PFSK-1 (cell line): ENCODE results near the gene TRIM34.

Experiments used
- POLR2AphosphoS5 ChIP-seq: IDR thresholded peaks from 2 replicates; pipeline ENCODE4 v1.6.1; 2012; ENCODE audit warnings: low read depth, mild to moderate bottlenecking, control low read depth, low read length, moderate library complexity
- SIN3A ChIP-seq: IDR thresholded peaks from 2 replicates; pipeline ENCODE4 v1.6.1; 2012; ENCODE audit warnings: mild to moderate bottlenecking, low read length, moderate library complexity, borderline replicate concordance; ENCODE audit not compliant: insufficient read depth
- TF ChIP-seq, protein P1 (sequence below), 2 experiments: IDR thresholded peaks; 2 replicates each; pipeline versions ENCODE4 v1.6.1 to v1.8.0; 2011 to 2012; ENCODE audit warnings: low read depth in 2 of 2, low read length in 2 of 2, control low read depth in 1 of 2, inconsistent platforms in 1 of 2, mild to moderate bottlenecking in 1 of 2, moderate library complexity in 1 of 2; ENCODE audit not compliant: insufficient read depth in 1 of 2

DNA sequence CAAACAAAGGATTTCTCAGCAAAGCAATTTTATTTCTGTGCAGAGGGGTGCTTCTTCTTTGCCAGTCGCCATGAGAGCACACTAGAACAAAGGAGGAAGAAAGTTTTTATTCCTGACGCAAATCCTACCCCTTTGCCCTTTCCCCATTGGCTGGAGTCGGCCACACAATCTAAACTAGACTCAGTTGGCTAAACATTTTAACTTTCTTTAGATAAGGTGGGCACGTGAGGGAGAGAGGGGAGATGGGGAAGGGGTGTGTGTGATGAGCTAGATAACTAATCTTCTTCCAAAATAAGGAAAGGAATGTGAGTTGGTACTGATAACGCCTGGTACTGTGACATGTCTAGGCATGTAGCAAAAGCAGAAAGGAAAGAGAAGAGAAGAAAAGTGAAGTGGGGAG is 65.4 kb downstream of the TRIM34 start:
- TF ChIP-seq, protein P1, sequence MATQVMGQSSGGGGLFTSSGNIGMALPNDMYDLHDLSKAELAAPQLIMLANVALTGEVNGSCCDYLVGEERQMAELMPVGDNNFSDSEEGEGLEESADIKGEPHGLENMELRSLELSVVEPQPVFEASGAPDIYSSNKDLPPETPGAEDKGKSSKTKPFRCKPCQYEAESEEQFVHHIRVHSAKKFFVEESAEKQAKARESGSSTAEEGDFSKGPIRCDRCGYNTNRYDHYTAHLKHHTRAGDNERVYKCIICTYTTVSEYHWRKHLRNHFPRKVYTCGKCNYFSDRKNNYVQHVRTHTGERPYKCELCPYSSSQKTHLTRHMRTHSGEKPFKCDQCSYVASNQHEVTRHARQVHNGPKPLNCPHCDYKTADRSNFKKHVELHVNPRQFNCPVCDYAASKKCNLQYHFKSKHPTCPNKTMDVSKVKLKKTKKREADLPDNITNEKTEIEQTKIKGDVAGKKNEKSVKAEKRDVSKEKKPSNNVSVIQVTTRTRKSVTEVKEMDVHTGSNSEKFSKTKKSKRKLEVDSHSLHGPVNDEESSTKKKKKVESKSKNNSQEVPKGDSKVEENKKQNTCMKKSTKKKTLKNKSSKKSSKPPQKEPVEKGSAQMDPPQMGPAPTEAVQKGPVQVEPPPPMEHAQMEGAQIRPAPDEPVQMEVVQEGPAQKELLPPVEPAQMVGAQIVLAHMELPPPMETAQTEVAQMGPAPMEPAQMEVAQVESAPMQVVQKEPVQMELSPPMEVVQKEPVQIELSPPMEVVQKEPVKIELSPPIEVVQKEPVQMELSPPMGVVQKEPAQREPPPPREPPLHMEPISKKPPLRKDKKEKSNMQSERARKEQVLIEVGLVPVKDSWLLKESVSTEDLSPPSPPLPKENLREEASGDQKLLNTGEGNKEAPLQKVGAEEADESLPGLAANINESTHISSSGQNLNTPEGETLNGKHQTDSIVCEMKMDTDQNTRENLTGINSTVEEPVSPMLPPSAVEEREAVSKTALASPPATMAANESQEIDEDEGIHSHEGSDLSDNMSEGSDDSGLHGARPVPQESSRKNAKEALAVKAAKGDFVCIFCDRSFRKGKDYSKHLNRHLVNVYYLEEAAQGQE (IDR thresholded peaks at IDR 0.05; ENCODE audit: insufficient read depth in 1 of 2, low read depth in 2 of 2, low read length in 2 of 2) = no peak
- no peak for TF ChIP-seq POLR2AphosphoS5
- no peak for TF ChIP-seq SIN3A
